ENCODE results near the gene P2RX3.

The P2RX3 gene

DNA sequence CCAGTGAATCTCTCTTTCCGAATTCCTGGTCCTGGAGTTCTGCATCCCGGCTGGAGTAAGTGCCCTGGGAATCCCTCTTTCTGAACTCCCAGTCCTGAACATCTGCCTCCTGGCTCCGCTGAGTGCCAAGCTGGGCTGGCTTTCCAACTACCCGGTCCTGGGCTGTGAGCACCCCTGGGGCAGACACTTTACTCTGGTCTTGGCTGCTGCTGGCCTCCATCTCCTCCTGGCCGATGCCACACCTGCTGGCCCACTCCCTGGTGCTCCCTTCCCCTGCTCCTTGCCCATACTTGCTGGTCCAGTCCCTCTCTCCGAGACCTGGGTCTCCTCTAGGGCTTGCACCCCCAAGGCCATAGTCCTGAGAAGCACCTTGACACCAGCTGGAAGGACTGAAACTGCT is 28.1 kb upstream of the P2RX3 start:
- DNase-seq = no peak

- DNase-seq = no peak
Observed at GRCh38 chr11:57310630-57311086, 27.5 kb upstream of the P2RX3 start.

GRCh38 chr11:57311109-57311936 is 26.8 kb upstream of the P2RX3 start:
- DNase-seq = peak; percentile 79 to 86

DNA sequence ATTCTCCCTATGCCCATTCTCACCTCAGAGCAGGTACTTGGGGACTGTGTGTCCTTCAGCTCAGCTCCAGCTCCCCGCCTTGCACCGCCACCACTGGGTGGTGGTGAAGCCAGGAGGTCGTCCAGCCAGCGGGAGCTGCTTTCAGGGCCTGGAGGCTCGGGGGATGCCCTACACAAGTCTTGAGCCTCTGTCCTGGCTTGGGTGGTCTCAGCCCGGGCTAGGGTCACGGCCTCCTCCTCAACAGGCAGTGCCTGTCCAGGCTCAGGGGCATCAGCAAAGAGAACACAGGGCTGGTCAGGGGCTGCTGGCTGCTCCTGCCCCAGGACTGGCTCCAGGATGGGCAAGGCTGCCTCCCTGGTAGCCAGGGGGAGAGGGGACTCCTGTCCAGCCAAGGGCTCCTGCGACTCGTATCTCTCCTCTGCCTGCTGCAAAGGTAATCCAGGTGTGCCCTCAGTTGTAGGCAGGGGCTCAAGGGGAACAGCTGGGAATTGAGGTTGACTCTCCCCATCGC is 25.6 kb upstream of the P2RX3 start:
- no peak for DNase-seq

DNA sequence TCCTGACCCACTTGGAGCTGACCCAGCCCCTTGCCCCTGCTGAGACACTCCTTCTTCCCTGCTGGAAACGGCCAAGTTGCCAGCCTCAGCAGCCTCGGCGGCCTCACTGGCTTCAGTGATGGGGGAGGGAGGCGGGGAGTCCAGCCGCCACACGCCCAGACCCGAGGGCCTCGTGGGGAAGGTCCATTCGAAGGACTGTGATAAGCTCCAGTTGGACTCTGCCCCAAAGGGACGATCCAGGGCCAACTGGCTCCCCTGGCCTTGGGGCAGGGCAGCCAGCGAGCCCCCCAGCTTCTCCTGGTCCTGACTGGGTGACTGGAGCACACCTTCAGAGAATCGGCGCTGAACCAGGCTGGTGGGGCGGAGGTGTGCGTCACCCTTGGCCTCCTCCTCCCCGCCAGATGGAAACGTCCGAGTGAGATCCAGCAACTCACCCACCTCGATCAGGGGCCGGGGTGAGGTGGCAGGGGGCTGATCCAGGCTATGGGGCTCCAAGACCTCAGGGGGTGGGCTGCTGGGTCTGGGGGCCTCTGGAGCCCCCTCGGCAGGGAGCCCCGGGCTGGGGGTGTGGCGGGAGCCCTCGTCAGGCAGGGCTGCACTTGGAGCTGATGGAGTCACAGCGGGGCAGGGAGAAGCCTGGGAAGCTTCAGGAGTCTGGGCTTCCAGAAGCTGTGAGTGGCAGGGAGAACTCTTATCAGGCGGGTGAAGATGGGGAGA is 24.9 kb upstream of the P2RX3 start:
- no peak for DNase-seq

GRCh38 chr11:57313788-57314135 is 24.4 kb upstream of the P2RX3 start:
- DNase-seq = no peak

GRCh38 chr11:57314221-57314973 is 23.8 kb upstream of the P2RX3 start:
- DNase-seq = no peak

GRCh38 chr11:57315491-57315890 is 22.7 kb upstream of the P2RX3 start:
- DNase-seq = no peak

DNA sequence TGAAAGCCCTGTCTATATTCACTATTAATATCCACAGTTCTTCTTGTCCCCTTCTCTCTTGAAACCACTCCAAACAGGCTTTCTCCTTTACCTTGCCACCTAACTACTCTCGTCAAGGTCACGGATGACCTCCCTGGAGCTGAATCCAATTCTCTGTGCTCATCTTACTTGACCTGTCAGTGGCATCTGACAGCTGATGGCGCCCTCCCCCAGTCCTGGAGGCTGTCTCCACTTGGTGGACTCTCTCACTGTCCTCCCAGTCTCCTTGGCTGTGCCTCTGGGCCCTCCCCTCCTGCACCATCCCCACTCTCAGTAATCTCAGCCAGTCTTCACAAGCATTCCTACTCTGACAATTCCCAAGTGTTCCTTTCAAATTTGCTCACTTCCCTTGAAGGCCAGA is 22.1 kb upstream of the P2RX3 start:
- no peak for DNase-seq

DNA sequence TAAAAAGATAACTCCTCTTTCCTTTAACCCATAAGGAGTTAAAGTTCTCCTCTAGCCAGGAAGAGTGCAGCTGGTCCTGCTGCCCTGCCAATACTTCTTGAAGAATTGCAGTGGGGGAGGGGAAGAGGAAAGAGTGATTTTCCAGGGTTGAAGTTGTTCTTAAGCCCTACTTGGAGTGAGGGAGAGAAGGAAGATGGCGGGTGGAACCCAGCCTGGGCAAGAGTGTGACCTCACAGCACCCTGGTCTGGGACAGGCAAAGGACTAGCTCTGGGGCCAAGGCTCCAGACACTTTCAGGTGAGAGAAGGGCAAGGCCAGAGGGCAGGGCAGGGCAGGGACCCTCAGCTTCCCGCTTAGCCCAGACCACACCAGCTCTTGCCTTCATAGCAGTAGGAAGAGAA is 20.0 kb upstream of the P2RX3 start:
- DNase-seq = no peak

GRCh38 chr11:57320067-57320718 is 18.0 kb upstream of the P2RX3 start:
- no peak for DNase-seq

DNA sequence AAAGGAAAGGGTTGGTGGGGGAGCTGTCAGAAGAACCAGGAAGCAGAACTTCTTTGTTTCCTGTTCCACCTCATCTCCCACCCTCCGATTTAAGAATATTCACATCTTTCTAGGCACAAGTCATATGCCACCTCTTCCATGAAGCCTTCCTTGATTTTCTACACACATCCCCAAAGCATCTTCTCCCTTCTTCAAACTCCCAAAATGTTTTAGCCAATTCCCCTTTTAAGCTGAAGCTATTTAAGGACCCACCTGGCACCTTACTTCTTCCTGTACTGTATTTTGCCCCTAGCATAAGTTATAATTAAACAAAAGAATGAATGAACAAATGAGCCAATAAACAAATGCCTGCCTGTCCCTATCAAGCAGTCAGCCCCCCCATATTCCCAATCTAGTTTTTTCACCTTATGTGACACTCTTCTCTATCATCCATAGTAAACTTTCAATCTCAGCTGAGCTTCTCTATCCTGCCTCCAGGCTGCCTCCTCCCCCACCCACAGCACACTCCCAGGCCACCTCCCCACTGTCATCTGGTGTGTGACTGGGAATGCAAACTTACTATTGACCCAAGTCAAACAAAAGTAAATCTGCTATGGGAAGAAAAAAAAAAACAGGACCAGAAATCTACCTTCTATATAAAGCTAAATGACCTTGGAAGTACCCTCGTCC is 17.3 kb upstream of the P2RX3 start:
- DNase-seq = no peak

DNA sequence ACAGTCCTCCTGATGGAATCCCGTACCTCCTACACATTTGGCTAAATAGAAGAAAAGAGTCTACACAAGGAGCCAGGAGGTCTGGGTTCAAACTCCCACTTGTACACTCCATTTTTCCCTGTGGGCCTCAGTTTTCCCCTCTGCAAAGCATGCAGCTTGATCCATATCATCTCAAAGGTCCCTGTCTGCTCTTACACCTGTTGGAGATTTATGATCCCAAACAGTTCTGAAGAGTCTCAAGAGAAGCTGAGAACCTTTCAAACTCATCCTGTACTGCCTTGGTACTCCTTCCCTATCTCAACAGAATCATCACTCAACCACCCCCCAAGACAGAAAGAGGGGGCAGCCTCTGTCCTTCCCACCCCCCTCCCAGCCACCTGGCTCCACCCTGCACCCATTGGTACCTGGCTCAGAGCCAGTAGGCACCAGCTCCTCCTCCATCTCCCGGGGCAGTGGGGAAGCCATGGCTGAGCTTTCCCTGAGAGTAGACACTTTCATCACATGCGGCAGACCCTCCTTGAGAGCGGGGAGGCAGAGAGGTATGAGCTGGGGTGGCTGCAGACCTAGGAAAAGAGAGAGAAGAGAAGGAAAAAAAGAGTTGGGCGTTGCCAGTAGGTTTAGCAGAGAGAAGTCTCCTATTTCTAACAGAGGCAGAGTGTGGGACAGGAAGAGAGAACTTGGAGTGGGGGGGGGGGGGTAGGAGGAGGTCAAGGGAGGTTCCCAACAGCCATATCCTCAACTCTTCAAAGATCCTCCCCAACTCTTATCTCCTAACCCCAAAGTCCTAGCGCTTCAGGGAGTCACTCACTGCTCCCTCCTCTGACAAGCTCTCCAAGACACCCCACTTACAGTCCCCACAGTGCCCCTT is 16.5 kb upstream of the P2RX3 start:
- no peak for DNase-seq

DNA sequence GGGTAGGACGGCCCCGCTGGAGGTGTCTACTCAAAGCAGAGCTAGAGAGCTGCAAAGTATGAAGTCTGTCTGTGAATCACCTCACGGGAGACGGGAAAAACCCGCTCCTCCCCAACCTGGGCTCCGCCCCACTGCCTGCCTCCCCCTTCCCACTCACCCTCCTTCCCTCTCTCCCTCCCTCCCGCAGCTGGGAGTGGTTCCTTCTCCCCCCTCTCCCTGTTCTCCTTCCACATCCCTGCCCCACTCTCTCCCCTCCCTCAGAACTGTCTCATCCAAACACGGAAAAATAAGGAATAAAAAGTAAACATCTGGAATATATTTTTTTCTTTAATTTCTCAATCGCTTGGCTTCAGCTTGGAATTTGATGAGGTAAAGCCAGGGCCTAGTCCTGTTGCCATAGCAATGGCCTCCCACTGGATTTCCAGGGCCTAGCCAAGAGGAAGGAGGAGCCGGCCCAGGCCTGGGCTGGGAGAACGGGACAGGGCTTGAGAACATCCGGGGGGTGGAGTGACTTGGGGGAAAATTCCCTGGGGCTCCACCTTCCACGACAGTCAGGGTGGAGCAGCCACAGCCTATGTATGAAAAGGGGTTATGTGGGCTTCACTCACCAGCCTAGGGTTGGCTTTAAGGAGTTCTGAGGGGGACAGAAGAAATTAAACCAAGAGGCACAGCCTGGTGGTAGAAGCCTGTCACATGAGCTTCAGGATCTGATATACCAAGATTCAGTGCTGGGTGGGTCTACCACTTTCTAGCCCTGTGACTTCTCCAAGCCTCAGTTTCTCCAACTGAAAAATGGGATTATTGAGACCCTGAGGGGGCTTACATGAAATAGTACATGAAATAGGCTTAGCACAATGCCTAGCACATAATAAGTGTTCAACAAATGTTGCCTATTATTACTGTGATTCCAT is 15.6 kb upstream of the P2RX3 start:
- DNase-seq = peak in 1 of 2 experiments; percentile 37

- DNase-seq = no peak
Observed at GRCh38 chr11:57323167-57323854, 14.8 kb upstream of the P2RX3 start.

- no peak for DNase-seq
Observed at GRCh38 chr11:57323855-57324153, 14.3 kb upstream of the P2RX3 start.

GRCh38 chr11:57324154-57324885 is 13.8 kb upstream of the P2RX3 start:
- peak in 1 of 2 experiments; percentile 28 for DNase-seq

DNA sequence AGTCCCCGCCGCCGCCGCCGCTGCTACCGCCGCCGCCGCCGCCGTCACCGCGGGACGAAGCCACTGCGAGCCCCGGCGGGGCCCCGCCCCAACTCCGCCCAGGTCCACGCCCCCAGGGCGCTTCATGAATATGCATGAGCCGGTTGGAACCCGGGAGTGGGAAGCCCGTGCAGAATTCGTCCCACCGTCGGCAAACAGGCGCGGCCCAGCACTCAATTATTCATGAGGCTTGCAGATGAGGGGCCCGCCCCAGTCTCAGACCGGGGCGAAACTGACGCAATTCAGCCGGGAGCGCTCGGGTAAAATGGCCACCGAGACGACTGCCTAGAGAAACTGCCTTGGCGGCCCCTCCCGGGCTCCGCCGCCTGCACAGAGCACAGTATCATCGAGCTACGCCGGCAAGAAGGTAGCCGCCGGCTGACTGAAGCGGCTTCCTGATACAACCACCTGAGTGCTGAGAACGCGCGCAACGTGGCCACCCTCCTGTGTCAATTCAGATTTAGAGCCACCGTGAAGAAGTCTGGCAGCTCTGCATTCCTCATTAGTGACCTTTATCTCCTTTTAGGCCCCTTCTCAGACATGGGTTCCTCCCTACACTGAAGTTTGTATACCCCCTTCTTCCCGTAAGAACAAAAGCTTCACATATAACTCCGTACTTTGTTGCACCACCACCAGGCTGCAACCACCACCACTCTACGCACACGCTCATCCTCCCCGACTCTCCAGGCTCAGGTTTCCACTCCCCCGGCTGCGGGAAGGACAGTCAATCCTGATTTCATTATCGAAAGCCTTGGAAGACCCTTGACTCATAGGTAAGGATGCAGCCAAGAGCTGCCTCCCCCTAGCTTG is 13.0 kb upstream of the P2RX3 start, which contains the start of gene TNKS1BP1:
TNKS1BP1 (minus strand) TSS at position 67 of the 849 bp plus-strand sequence. CDS start 3,067 bp downstream, outside the sequence.
- DNase-seq = peak; percentile 93 to 95
